Measurements from ENCODE around the gene TANGO2. TPM values are rescaled to one million over a fixed set of nuclear protein-coding genes. Genes with fewer than 3 reads are reported as not detected.

TANGO2 gene
- polyA plus RNA-seq, 1 of the 3 experiments (the other 2 are of a cell fraction): 20.7 TPM

GRCh38 chr22:20079745-20080444, 59.0 kb downstream of the TANGO2 start, which contains the start of gene DGCR8:
DGCR8 (plus strand) TSS chr22:20080241; CDS start chr22:20085964, 5,723 bp downstream.
- Histone ChIP-seq H3K4me2 (peak within 1 kb of the TSS; percentile 86), H3K27me3 (ENCODE audit: insufficient read depth) (no peaks in the 10 kb centered on the region), H3K4me3 (ENCODE audit: low read depth in 2 of 2, low read length in 1 of 2) (peak within 1 kb of the TSS; percentile 68 to 83), H2AFZ (ENCODE audit: low read depth) (peak within 1 kb of the TSS; percentile 95), H3K36me3 (replicated peaks in 1 of 2; ENCODE audit: control insufficient read depth in 1 of 2, insufficient read depth in 2 of 2, low read length in 1 of 2) (peaks cover 0 to 8% of the 10 kb centered on the region in 2 experiments), H4K20me1 (ENCODE audit: insufficient read depth) (peaks cover 32% of the 10 kb centered on the region), H3K4me1 (ENCODE audit: control insufficient read depth in 1 of 2, insufficient read depth in 2 of 2, low read depth in 1 of 2, low read length in 1 of 2) (peaks cover 7 to 23% of the 10 kb centered on the region in 2 experiments; a peak in 1 of 4 replicates), H3F3A (replicated peaks; ENCODE audit: insufficient read depth) (peaks cover 9% of the 10 kb centered on the region), H3K9ac (peak within 1 kb of the TSS; percentile 98), H3K9me3 (no peaks in the 10 kb centered on the region), H3K27ac (ENCODE audit: low read depth in 2 of 2, low read length in 1 of 2) (peak within 1 kb of the TSS; percentile 79 to 81), H3K79me2 (ENCODE audit: insufficient read depth) (peaks cover 46% of the 10 kb centered on the region), H3K9me2 (no peaks in the 10 kb centered on the region)
- WGBS (ENCODE audit: low lambda C conversion rate): 5% methylated on average over 11 of the region's 100 CpGs
- peak; percentile 97 for DNase-seq
- CTCF ChIA-PET: no interaction called here
- POLR2A ChIA-PET: interaction anchor here (0.6 to 1.2 kb wide), 3 partner anchors 12 to 102 kb away, joined by 3 to 4 read pairs (median 3); partner anchors contain the start of gene RANBP1
- TF ChIP-seq MEF2A (IDR thresholded peaks at IDR 0.05; ENCODE audit: borderline replicate concordance, low read depth) (no peak), USF2 (IDR thresholded peaks at IDR 0.05; ENCODE audit: borderline replicate concordance, low read depth, low read length) (no peak), SIN3A (IDR thresholded peaks at IDR 0.05; ENCODE audit: borderline replicate concordance, low read depth, low read length) (peak; percentile 73; the same call in 1 of the 2 replicates), MAX (IDR thresholded peaks at IDR 0.05; ENCODE audit: low read depth) (peak; percentile 92), RXRA (IDR thresholded peaks at IDR 0.05; ENCODE audit: borderline replicate concordance, low read depth) (no peak), GABPA (IDR thresholded peaks at IDR 0.05; ENCODE audit: low read depth) (peak; percentile 64), MXI1 (IDR thresholded peaks at IDR 0.05; ENCODE audit: low read depth, low read length) (peak; percentile 78), NFIC (IDR thresholded peaks at IDR 0.05; ENCODE audit: borderline replicate concordance) (no peak), SMC3 (IDR thresholded peaks at IDR 0.05; ENCODE audit: low read depth, low read length) (no peak), CHD2 (IDR thresholded peaks at IDR 0.05; ENCODE audit: low read length, partially characterized antibody) (peak; percentile 93), NRF1 (IDR thresholded peaks at IDR 0.05; ENCODE audit: low read depth, low read length) (peak; percentile 25; the same call in 1 of the 2 replicates), TEAD4 (IDR thresholded peaks at IDR 0.05; ENCODE audit: borderline replicate concordance, insufficient read depth) (peak; percentile 43; the same call in 1 of the 2 replicates), PBX3 (IDR thresholded peaks at IDR 0.05) (peak; percentile 84), TAF1 (IDR thresholded peaks at IDR 0.05; ENCODE audit: borderline replicate concordance, low read depth, low read length) (peak; percentile 91), YY1 (IDR thresholded peaks at IDR 0.05; ENCODE audit: low read depth) (peak; percentile 81), REST (IDR thresholded peaks at IDR 0.05; ENCODE audit: low read depth, low read length) (peak; percentile 56; the same call in 1 of the 2 replicates), TCF12 (IDR thresholded peaks at IDR 0.05) (no peak; the same call in 1 of the 2 replicates), POLR2AphosphoS5 (IDR thresholded peaks at IDR 0.05; ENCODE audit: low read depth, low read length) (peak; percentile 94), IRF3 (IDR thresholded peaks at IDR 0.05; ENCODE audit: low read depth, low read length) (peak; percentile 75), ZBTB33 (IDR thresholded peaks at IDR 0.05; ENCODE audit: borderline replicate concordance, low read depth) (peak; percentile 85; the same call in 1 of the 2 replicates), ELF1 (IDR thresholded peaks at IDR 0.05) (peak; percentile 68)
